GM12873 (cell line): ENCODE measurements around the gene FAM20A.

ENCODE experiments used
- CTCF ChIP-seq: IDR thresholded peaks from 2 replicates; pipeline ENCODE4 v1.5.1; 2012; ENCODE audit warnings: low read depth, mild to moderate bottlenecking, moderate library complexity, low read length, control low read depth; ENCODE audit not compliant: insufficient read depth; ENCODE audit errors: missing control alignments

The FAM20A gene

GRCh38 chr17:68505951-68506350, 95.2 kb downstream of the FAM20A start:
- TF ChIP-seq CTCF: no peak

- TF ChIP-seq CTCF: no peak
Observed at GRCh38 chr17:68501074-68501473, 100.1 kb downstream of the FAM20A start.

GRCh38 chr17:68499587-68499986, 101.6 kb downstream of the FAM20A start:
- TF ChIP-seq CTCF: no peak

- no peak for TF ChIP-seq CTCF
Observed at GRCh38 chr17:68498479-68499326, 102.5 kb downstream of the FAM20A start.

GRCh38 chr17:68497885-68498319, 103.3 kb downstream of the FAM20A start:
- no peak for TF ChIP-seq CTCF

- TF ChIP-seq CTCF: no peak
Observed at GRCh38 chr17:68495081-68495480, 106.1 kb downstream of the FAM20A start.

GRCh38 chr17:68491381-68492231, 109.6 kb downstream of the FAM20A start:
- TF ChIP-seq CTCF: no peak
